Lower leg skin (tissue), 3 donors: ENCODE data around the gene KLHL33.

Source experiments
- CTCF ChIP-seq, 3 donors: fragments of 450-650 bp; IDR thresholded peaks; one replicate each; pipeline ENCODE4 v1.5.1; 2016; ENCODE audit warnings: antibody characterized with exemption in 3 of 3, mild to moderate bottlenecking in 3 of 3, moderate library complexity in 2 of 3
- POLR2A ChIP-seq, 2 donors: fragments of 450-650 bp; IDR thresholded peaks; one replicate each; pipeline ENCODE4 v1.6.1; 2016 to 2017; ENCODE audit warnings: antibody characterized with exemption in 2 of 2, mild to moderate bottlenecking in 1 of 2, moderate library complexity in 1 of 2

GRCh38 chr14:20477211-20477876 lies 41.4 kb upstream of the KLHL33 start:
- TF ChIP-seq CTCF (IDR thresholded peaks at IDR 0.05) (no peak), POLR2A (IDR thresholded peaks at IDR 0.05) (no peak)
